Adipocyte (in vitro differentiated cells): ENCODE data around the gene CDKN2B-AS1.

Experiments used
- DNase-seq: peaks from one replicate; pipeline ENCODE4 v3.0.0-alpha.2; 2015; ENCODE audit warnings: low read depth
- H3K27me3 ChIP-seq: replicated peaks from 2 replicates; pipeline ENCODE4 v1.7.0; 2013; ENCODE audit warnings: mild to moderate bottlenecking, low read length, moderate library complexity; ENCODE audit not compliant: control insufficient read depth, insufficient read depth
- H3K36me3 ChIP-seq: 2 replicates; pipeline ENCODE4 v1.7.0; 2013; ENCODE audit warnings: low read length, mild to moderate bottlenecking, moderate library complexity; ENCODE audit not compliant: control insufficient read depth, insufficient read depth, severe bottlenecking
- H3K4me1 ChIP-seq: 2 replicates; pipeline ENCODE4 v1.7.0; 2013; ENCODE audit warnings: mild to moderate bottlenecking, low read length, moderate library complexity; ENCODE audit not compliant: control insufficient read depth, insufficient read depth
- H3K4me3 ChIP-seq: 2 replicates; pipeline ENCODE4 v1.7.0; 2013; ENCODE audit warnings: mild to moderate bottlenecking, low read length, moderate library complexity
- H3K9ac ChIP-seq: 2 replicates; pipeline ENCODE4 v1.7.0; 2013; ENCODE audit warnings: mild to moderate bottlenecking, low read length, moderate library complexity
- H3K9me3 ChIP-seq: 2 replicates; pipeline ENCODE4 v1.7.0; 2013; ENCODE audit warnings: mild to moderate bottlenecking, low read length, moderate library complexity; ENCODE audit not compliant: control insufficient read depth

The CDKN2B-AS1 gene

DNA sequence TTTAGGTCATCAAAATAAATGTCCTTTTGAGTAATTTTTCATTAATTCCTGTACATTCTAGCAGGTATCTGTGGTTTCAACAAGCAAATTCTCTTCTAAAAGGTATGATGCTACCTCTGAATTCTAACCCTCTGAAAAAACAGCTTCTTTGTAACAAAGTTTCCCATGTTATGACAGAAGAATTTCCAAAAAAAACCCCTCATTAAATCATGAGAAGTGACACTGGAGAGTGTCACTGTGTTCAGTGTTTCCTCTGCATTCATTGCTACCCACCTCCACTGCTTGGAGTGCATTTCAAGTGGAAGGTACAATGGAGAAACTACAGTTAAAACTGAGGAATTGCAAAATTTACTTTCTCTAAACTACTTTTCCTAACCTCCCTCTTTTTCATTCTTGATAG, 10.5 kb upstream of the CDKN2B-AS1 start:
- H3K4me3 ChIP-seq: no peak overlapping the region
- H3K27me3 ChIP-seq: peaks cover 5% of the 10 kb centered on the region

DNA sequence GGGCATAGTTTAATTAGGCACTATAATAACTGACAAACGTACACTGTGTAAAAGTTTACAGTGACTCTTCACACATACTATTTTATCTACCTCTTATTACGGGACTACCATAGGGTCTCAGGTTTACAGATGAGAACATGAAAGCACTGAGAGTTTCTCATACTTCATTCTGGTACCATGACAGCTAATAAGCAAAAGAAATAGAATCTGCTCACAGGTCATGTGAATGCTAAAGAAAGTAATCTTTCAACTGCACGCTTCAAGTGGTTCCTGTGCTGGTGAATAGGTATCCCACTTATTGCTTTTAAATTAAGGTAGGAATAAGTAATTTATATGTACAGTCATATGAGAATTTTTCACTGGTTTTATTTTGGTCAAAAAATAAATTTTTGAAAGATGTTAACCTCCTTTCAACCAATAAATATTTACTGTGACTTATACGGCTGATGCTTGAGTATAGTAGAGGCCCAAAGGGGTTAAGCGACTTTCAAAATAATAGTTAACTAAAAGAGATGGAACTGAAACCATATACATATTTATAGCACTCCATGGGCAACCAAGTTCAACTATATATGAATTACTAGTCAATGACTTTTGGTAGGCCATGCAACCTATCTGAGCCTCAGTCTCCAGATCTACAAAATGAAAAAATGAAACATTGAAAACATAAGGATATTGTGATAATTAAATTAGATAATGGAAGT, 8.5 kb upstream of the CDKN2B-AS1 start:
- Histone ChIP-seq H3K36me3 (no peaks in the 10 kb centered on the region), H3K4me3 (no peak overlapping the region), H3K9me3 (no peaks in the 10 kb centered on the region), H3K9ac (no peak overlapping the region), H3K4me1 (peaks cover 45% of the 10 kb centered on the region), H3K27me3 (no peaks in the 10 kb centered on the region)
- no peak for DNase-seq

More for the DNA sequence above, 10.5 kb upstream of the CDKN2B-AS1 start:
- Histone ChIP-seq H3K36me3 (no peaks in the 10 kb centered on the region), H3K9me3 (no peaks in the 10 kb centered on the region), H3K4me1 (peaks cover 29% of the 10 kb centered on the region), H3K9ac (no peak overlapping the region)
- no peak for DNase-seq

- DNase-seq: no peak
- peak overlapping the region; percentile 87 for H3K9ac ChIP-seq
- no peaks in the 10 kb centered on the region for H3K36me3 ChIP-seq
- H3K4me3 ChIP-seq: peak overlapping the region; percentile 81
- no peaks in the 10 kb centered on the region for H3K27me3 ChIP-seq
- H3K9me3 ChIP-seq: no peaks in the 10 kb centered on the region
- peaks cover 45% of the 10 kb centered on the region for H3K4me1 ChIP-seq
Observed at GRCh38 chr9:21988056-21988990, 6.3 kb upstream of the CDKN2B-AS1 start.

GRCh38 chr9:21989440-21990189, 5.0 kb upstream of the CDKN2B-AS1 start:
- no peak for DNase-seq
- no peaks in the 10 kb centered on the region for H3K9me3 ChIP-seq
- no peak overlapping the region for H3K9ac ChIP-seq
- peak overlapping the region; percentile 56 for H3K4me3 ChIP-seq
- no peaks in the 10 kb centered on the region for H3K36me3 ChIP-seq
- no peaks in the 10 kb centered on the region for H3K27me3 ChIP-seq
- peaks cover 51% of the 10 kb centered on the region for H3K4me1 ChIP-seq

DNA sequence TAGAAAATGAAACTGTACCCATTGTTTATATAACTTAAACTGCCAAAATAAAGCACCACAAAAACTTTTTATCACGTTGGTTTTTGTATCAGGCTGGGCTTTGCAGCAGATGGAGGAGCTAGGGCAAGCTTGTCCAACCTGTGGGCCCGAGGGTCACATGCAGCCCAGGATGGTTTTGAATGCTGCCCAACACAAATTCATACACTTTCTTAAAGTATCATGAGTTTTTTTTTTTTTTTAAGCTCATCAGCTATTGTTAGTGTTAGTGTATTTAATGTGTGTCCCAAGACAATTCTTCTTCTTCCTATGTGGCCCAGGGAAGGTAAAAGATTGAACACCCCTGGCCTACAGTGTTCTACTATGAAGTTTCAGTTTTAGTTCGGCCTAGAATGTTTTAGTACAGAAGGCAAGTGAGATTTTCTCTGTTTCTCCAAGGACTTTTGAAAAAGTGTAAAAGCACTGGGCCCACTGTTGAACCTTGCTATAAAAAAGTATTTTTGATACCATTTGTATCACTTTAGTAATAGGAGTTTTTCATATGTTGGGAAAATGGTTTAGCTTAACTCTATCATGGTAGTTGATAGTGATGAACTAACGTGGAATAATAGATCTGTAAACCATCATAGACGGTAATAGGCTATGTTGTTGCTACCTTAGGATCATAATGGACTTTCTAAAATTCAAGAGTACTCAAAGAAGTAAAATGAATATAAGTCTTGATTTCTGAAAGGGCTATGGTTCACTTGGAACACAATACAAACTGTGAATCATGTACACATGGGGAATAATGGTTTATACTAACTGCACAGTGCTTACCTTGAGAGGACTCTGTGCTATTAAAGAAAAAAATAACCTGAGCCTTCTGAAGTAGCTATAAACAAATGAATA, 3.3 kb upstream of the CDKN2B-AS1 start:
- Histone ChIP-seq H3K9me3 (no peaks in the 10 kb centered on the region), H3K27me3 (no peaks in the 10 kb centered on the region), H3K4me3 (no peak overlapping the region), H3K4me1 (peaks cover 57% of the 10 kb centered on the region), H3K9ac (no peak overlapping the region), H3K36me3 (no peaks in the 10 kb centered on the region)
- no peak for DNase-seq

GRCh38 chr9:21993007-21993406, 1.6 kb upstream of the CDKN2B-AS1 start:
- no peaks in the 10 kb centered on the region for H3K36me3 ChIP-seq
- H3K4me3 ChIP-seq: peak overlapping the region; percentile 98
- no peaks in the 10 kb centered on the region for H3K27me3 ChIP-seq
- DNase-seq: no peak
- peaks cover 48% of the 10 kb centered on the region for H3K4me1 ChIP-seq
- peak overlapping the region; percentile 87 for H3K9ac ChIP-seq
- no peaks in the 10 kb centered on the region for H3K9me3 ChIP-seq

GRCh38 chr9:21993893-21994555, 567 bp upstream of the CDKN2B-AS1 start, which contains the start of gene CDKN2A:
CDKN2A (minus strand) TSS chr9:21994392.
- H3K4me1 ChIP-seq: peaks cover 40% of the 10 kb centered on the region
- H3K36me3 ChIP-seq: no peaks in the 10 kb centered on the region
- H3K27me3 ChIP-seq: no peaks in the 10 kb centered on the region
- peak within 1 kb of the TSS; percentile 98 for H3K4me3 ChIP-seq
- no peaks in the 10 kb centered on the region for H3K9me3 ChIP-seq
- peak within 1 kb of the TSS; percentile 92 for H3K9ac ChIP-seq
- peak; percentile 59 for DNase-seq

- H3K9ac ChIP-seq: peak overlapping the region; percentile 92
- H3K27me3 ChIP-seq: no peaks in the 10 kb centered on the region
- H3K9me3 ChIP-seq: no peaks in the 10 kb centered on the region
- peak; percentile 88 for DNase-seq
- H3K4me1 ChIP-seq: peaks cover 31% of the 10 kb centered on the region
- peak overlapping the region; percentile 98 for H3K4me3 ChIP-seq
- no peaks in the 10 kb centered on the region for H3K36me3 ChIP-seq
Observed at GRCh38 chr9:21995006-21995665, 545 bp downstream of the CDKN2B-AS1 start.

GRCh38 chr9:21995666-21996398, 1.2 kb downstream of the CDKN2B-AS1 start:
- H3K9ac ChIP-seq: peak overlapping the region; percentile 92
- peaks cover 24% of the 10 kb centered on the region for H3K4me1 ChIP-seq
- H3K27me3 ChIP-seq: no peaks in the 10 kb centered on the region
- H3K4me3 ChIP-seq: peak overlapping the region; percentile 98
- DNase-seq: peak; percentile 88
- no peaks in the 10 kb centered on the region for H3K9me3 ChIP-seq
- H3K36me3 ChIP-seq: no peaks in the 10 kb centered on the region
